ENCODE measurements around the gene ANKH.

The ANKH gene

GRCh38 chr5:14739538-14739937, 132.0 kb downstream of the ANKH start:
- no peak overlapping the region for H2AFZ ChIP-seq (ENCODE audit: low read length)
- no peak overlapping the region for H3K4me3 ChIP-seq (ENCODE audit: low read length, poor library complexity, severe bottlenecking)
- no peaks in the 10 kb centered on the region for H3K9me2 ChIP-seq (replicated peaks; ENCODE audit: low read depth, low read length)
- H3K27me3 ChIP-seq (ENCODE audit: insufficient read depth, low read length, poor library complexity, severe bottlenecking), result no peaks in the 10 kb centered on the region
- H3K36me3 ChIP-seq (ENCODE audit: insufficient read depth, low read length), result peaks cover 37% of the 10 kb centered on the region; the same call in 1 of the 2 replicates
- no peaks in the 10 kb centered on the region for H3K4me1 ChIP-seq (ENCODE audit: insufficient read depth, low read length, poor library complexity, severe bottlenecking)
- H3K4me2 ChIP-seq (ENCODE audit: low read depth, low read length, poor library complexity, severe bottlenecking), result no peak overlapping the region
- no peaks in the 10 kb centered on the region for H3K79me2 ChIP-seq (ENCODE audit: insufficient read depth, low read length)
- no peaks in the 10 kb centered on the region for H3F3A ChIP-seq (ENCODE audit: low read depth)
- H3K9me3 ChIP-seq (ENCODE audit: insufficient read depth, low read depth, low read length), result no peaks in the 10 kb centered on the region
- no peak overlapping the region for H3K9ac ChIP-seq (ENCODE audit: low read depth, low read length, poor library complexity, severe bottlenecking)
- TF ChIP-seq CTCF (conservative IDR thresholded peaks at IDR 0.05; ENCODE audit: low read length) (no peak), EZH2phosphoT487 (IDR thresholded peaks at IDR 0.05; ENCODE audit: borderline replicate concordance) (no peak)
- no peaks in the 10 kb centered on the region for H4K20me1 ChIP-seq (ENCODE audit: insufficient read depth, low read length, poor library complexity, severe bottlenecking)

- no peak for TF ChIP-seq CTCF (conservative IDR thresholded peaks at IDR 0.05; ENCODE audit: low read length)
- Histone ChIP-seq H3K9me2 (replicated peaks; ENCODE audit: low read depth, low read length) (no peaks in the 10 kb centered on the region), H3K4me3 (ENCODE audit: low read length, poor library complexity, severe bottlenecking) (no peak overlapping the region), H4K20me1 (ENCODE audit: insufficient read depth, low read length, poor library complexity, severe bottlenecking) (no peaks in the 10 kb centered on the region), H3F3A (ENCODE audit: low read depth) (no peaks in the 10 kb centered on the region), H3K36me3 (ENCODE audit: insufficient read depth, low read length) (peaks cover 45% of the 10 kb centered on the region; the same call in 1 of the 2 replicates), H3K27me3 (ENCODE audit: insufficient read depth, low read length, poor library complexity, severe bottlenecking) (no peaks in the 10 kb centered on the region), H3K79me2 (ENCODE audit: insufficient read depth, low read length) (no peaks in the 10 kb centered on the region), H3K4me2 (ENCODE audit: low read depth, low read length, poor library complexity, severe bottlenecking) (no peak overlapping the region), H3K9ac (ENCODE audit: low read depth, low read length, poor library complexity, severe bottlenecking) (no peak overlapping the region), H3K9me3 (ENCODE audit: insufficient read depth, low read depth, low read length) (no peaks in the 10 kb centered on the region), H2AFZ (ENCODE audit: low read length) (no peak overlapping the region), H3K4me1 (ENCODE audit: insufficient read depth, low read length, poor library complexity, severe bottlenecking) (no peaks in the 10 kb centered on the region)
These were observed 133.5 kb downstream of the ANKH start for GRCh38 chr5:14738050-14738449.

- Histone ChIP-seq H3K27me3 (ENCODE audit: insufficient read depth, low read length, poor library complexity, severe bottlenecking) (no peaks in the 10 kb centered on the region), H3K4me3 (ENCODE audit: low read length, poor library complexity, severe bottlenecking) (no peak overlapping the region), H2AFZ (ENCODE audit: low read length) (no peak overlapping the region), H4K20me1 (ENCODE audit: insufficient read depth, low read length, poor library complexity, severe bottlenecking) (no peaks in the 10 kb centered on the region), H3K36me3 (ENCODE audit: insufficient read depth, low read length) (peaks cover 45% of the 10 kb centered on the region; the same call in 1 of the 2 replicates), H3K4me2 (ENCODE audit: low read depth, low read length, poor library complexity, severe bottlenecking) (no peak overlapping the region), H3F3A (ENCODE audit: low read depth) (no peaks in the 10 kb centered on the region), H3K79me2 (ENCODE audit: insufficient read depth, low read length) (no peaks in the 10 kb centered on the region), H3K9ac (ENCODE audit: low read depth, low read length, poor library complexity, severe bottlenecking) (no peak overlapping the region), H3K4me1 (ENCODE audit: insufficient read depth, low read length, poor library complexity, severe bottlenecking) (no peaks in the 10 kb centered on the region), H3K9me3 (ENCODE audit: insufficient read depth, low read depth, low read length) (no peaks in the 10 kb centered on the region), H3K9me2 (replicated peaks; ENCODE audit: low read depth, low read length) (no peaks in the 10 kb centered on the region)
- TF ChIP-seq CTCF (conservative IDR thresholded peaks at IDR 0.05; ENCODE audit: low read length) (no peak), EZH2phosphoT487 (IDR thresholded peaks at IDR 0.05; ENCODE audit: borderline replicate concordance) (no peak)
These were observed 134.3 kb downstream of the ANKH start for GRCh38 chr5:14737291-14737690.
